ENCODE data around the gene PYY. TPM values are rescaled to one million over a fixed set of nuclear protein-coding genes. Genes with fewer than 3 reads are reported as not detected.

PYY gene
- total RNA-seq, 1 experiment from 2014 or later: not detected

DNA sequence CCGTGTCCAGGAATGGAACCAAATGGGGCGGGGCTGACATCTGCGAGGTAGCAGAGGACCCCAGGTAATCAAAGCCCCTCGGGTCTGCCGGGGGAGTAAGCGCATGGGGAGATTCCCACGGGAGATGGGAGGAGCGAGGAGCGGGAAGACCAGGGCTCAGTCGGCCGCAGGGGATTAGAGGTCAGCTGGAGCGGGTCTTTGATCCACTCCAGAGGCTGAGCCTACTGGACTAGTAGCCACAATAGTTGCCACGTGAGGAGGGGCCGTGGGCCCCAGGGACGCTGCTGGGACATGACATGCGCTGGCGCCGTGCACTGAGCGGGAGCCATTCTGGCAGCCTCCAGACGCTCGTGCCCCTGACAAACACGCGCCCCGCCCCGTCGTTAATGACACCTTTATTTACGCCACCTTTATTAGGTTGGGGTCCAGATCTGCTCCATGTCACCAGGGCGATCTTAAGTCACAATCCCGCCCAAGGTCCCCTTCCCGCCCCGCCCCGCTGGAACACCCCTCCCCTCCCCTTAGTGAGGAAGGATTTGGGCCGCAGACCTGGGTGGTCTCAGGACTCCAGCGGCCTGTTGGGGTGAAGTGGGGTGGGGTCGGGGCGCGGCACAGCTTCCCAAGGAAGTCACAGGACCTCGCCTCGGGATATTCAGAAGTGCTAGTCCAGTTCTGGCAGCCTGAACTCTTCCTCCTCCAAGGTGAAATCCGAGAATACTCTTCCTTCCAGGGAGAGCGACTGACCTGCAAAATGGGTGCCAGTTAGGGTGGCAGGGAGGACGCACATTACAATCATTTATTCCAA, 26.5 kb downstream of the PYY start:
- Histone ChIP-seq H3K4me1 (no peaks in the 10 kb centered on the region), H3K4me3 (no peak overlapping the region), H3K27me3 (peaks cover 31% of the 10 kb centered on the region), H3K27ac (no peak overlapping the region), H3K9me3 (replicated peaks) (no peaks in the 10 kb centered on the region), H3K36me3 (no peaks in the 10 kb centered on the region)
- DNase-seq: no peak

DNA sequence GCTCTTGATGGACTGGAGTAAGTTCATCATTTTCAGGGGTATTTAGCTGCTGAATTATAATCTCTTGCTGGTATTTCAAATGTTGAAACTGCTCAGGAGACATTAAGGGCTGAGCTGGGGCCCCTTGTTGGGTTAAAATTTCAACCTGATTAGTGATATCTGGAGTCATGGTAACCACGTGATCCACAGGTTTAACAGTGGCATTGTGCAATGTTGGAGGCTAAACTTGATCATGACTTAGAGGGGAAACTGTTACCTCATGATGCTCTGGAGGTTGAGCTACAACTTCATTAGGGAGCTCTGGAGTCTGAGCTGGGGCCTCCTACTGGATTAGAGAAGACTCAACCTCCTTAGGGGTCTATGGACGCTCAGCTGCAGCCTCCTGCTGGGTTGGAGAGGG, 29.2 kb downstream of the PYY start:
- DNase-seq: no peak
- Histone ChIP-seq H3K4me3 (no peak overlapping the region), H3K4me1 (no peaks in the 10 kb centered on the region), H3K27ac (no peak overlapping the region), H3K9me3 (replicated peaks) (no peaks in the 10 kb centered on the region), H3K36me3 (no peaks in the 10 kb centered on the region), H3K27me3 (peaks cover 30% of the 10 kb centered on the region)

DNA sequence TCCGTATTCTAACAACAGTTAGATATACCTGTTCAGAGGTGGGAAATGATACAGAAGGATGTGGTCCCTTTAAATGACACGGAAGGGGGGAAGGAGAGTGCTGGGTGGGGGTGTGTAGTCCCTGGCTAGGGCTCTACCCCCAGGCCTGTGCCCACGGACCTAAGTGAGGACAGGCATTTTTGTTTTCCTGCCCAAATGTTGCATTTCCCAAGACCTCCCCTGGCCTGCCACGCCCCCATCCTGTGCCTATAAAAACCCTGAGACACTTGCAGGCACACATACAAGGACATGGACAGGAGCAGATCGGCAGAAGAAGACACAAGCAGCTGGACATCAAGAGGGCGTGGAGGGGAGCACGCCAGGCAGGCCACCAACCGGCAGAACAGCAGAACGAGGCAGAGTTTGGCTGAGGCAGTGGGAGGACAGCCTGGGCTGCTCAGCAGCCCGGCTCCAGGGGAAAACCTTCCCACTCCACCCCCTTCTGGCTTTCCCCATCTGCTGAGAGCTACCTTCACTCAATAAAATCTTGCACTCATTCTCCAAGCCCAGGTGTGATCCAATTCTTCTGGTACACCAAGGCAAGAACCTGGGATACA, 33.1 kb downstream of the PYY start:
- H3K4me3 ChIP-seq: no peak overlapping the region
- no peaks in the 10 kb centered on the region for H3K4me1 ChIP-seq
- H3K27me3 ChIP-seq: 0 out of 2 replicates have a peak, but pooled peaks cover 9% of the 10 kb centered on the region
- no peak for DNase-seq
- no peak overlapping the region for H3K27ac ChIP-seq
- no peaks in the 10 kb centered on the region for H3K36me3 ChIP-seq
- no peaks in the 10 kb centered on the region for H3K9me3 ChIP-seq (replicated peaks)

DNA sequence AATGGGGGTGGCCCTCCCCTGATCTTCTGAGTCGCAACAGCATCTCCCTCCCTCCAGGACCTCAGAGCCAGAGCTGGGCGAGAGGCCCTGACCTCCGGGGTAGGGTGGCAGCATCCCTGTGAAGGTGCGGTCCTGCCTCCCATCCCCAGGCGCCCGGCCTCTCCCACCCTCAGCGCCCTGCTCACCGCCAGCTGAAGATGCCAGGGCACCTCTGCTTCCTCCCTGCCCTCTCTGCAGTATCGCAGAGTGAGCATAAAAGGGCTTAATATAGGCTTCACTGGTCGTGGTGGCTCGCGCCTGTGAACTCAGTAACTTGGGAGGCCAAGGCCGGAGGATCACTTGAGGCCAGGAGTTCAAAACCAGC, 35.7 kb downstream of the PYY start:
- H3K4me3 ChIP-seq: no peak overlapping the region
- DNase-seq: no peak
- no peaks in the 10 kb centered on the region for H3K36me3 ChIP-seq
- H3K9me3 ChIP-seq (replicated peaks): no peaks in the 10 kb centered on the region
- peaks cover 29% of the 10 kb centered on the region for H3K27me3 ChIP-seq
- H3K27ac ChIP-seq: no peak overlapping the region
- no peaks in the 10 kb centered on the region for H3K4me1 ChIP-seq

DNA sequence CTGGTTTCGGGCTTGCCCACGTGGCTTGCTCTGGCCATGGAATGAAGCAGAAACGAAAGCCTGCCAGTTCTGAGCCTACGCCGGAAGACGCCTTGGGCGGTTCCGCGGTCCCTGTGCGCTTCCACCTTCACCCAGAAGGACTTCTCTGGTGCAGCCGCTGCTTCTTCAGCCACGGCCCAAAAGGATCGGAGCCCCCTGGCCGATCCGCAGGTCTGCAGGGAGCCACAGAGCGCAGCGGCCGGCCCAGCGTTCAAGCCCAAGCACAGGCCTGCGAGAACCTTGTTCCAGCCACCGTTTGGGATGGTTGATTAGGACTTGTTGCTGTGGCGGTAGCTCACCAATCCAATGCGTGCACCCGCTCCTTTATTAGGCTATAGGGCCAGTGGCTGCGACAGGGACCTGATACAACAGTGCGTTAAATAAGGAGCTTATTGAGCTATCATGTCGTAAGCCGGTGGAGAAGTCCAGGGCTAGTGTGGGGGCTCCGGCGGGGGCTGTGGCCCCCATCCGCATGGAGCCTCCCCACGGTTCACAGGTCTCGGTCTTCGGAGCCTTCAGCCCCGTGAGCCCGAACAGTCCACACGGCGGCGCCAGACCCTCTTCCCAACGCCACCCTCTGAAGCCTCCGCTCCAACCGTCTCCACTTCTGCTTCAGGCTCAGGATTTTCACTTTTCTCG, 36.3 kb downstream of the PYY start:
- Histone ChIP-seq H3K4me1 (no peaks in the 10 kb centered on the region), H3K27ac (no peak overlapping the region), H3K4me3 (no peak overlapping the region), H3K36me3 (no peaks in the 10 kb centered on the region), H3K27me3 (peaks cover 32% of the 10 kb centered on the region), H3K9me3 (replicated peaks) (no peaks in the 10 kb centered on the region)
- DNase-seq: no peak

DNA sequence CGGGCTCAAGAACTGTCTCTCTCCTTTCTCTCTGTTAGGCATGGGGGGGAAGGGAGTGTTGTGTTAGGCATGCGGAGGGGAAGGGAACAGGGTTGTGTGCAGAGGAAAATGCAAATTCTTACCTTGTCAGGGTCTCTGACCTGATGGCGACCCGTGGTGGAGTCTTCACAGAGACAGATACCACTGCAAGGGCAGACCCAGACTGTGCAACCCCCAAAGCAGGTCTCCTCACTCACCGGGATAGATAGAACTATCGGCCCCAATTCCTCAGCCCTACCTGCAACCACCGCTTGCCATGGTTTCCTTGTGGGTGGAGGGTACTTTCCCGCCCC, 36.8 kb downstream of the PYY start:
- H3K4me1 ChIP-seq: no peaks in the 10 kb centered on the region
- no peak for DNase-seq
- no peaks in the 10 kb centered on the region for H3K36me3 ChIP-seq
- H3K27me3 ChIP-seq: peaks cover 32% of the 10 kb centered on the region
- no peak overlapping the region for H3K4me3 ChIP-seq
- H3K9me3 ChIP-seq (replicated peaks): no peaks in the 10 kb centered on the region
- no peak overlapping the region for H3K27ac ChIP-seq

DNA sequence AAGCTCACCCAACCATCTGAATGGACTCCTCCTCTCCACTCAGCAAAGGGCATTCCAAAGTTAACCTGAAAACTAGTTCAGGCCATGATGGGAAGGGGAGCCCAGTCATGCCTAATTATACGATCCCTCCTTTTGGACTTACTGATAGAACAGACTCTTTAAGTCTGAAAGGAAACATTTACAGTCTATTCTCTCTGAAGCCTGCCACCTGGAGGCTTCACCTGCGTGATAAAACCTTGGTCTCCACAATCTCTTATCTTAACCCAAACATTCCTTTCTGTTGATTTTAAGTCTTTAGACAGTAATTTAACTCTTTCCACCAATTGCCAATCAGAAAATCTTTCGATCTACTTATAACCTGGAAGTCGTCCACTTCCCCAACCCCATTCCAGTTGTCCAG, 37.4 kb downstream of the PYY start:
- peaks cover 32% of the 10 kb centered on the region for H3K27me3 ChIP-seq
- DNase-seq: no peak
- no peaks in the 10 kb centered on the region for H3K36me3 ChIP-seq
- no peak overlapping the region for H3K4me3 ChIP-seq
- no peak overlapping the region for H3K27ac ChIP-seq
- no peaks in the 10 kb centered on the region for H3K9me3 ChIP-seq (replicated peaks)
- no peaks in the 10 kb centered on the region for H3K4me1 ChIP-seq

DNA sequence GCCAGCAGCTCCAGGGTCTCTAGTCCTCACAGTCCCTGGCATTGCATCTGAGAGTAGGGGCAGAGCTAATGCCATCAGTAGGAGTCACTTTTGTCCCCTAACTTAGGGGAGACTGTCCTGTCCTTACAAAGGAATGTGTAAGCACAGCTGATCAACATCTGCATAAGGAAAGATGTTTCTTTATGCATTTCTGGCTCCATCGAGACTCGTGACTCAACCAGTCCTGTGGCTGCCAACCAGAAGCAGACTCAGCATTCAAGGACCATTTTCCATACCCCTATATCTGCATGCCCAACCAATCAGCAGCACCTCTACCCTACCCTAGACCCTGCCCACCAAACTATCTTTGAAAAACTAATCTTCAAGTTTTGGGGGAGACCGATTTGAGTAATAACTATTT, 38.2 kb downstream of the PYY start:
- Histone ChIP-seq H3K4me3 (no peak overlapping the region), H3K27ac (no peak overlapping the region), H3K36me3 (no peaks in the 10 kb centered on the region), H3K27me3 (peaks cover 29% of the 10 kb centered on the region), H3K4me1 (no peaks in the 10 kb centered on the region), H3K9me3 (replicated peaks) (no peaks in the 10 kb centered on the region)
- no peak for DNase-seq

DNA sequence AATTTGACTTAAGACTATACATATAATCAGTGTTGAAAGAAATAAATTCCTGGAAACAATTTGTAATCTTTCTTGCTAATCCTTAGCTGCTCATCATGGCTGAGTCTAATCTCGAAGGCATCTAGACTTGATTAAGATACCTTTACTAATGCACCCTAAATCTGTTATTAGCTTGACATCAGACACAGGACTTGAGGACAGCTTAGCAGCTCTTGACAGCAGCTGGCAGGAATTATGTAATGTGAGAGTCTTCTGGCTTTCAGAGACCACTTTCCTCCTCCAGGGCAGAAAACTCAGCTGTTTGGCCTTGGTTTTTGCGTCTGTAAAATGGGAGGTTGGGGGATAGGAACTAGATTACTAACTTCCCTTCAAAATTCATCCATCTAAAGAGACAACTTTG, 39.3 kb downstream of the PYY start:
- no peak for DNase-seq
- no peaks in the 10 kb centered on the region for H3K4me1 ChIP-seq

DNA sequence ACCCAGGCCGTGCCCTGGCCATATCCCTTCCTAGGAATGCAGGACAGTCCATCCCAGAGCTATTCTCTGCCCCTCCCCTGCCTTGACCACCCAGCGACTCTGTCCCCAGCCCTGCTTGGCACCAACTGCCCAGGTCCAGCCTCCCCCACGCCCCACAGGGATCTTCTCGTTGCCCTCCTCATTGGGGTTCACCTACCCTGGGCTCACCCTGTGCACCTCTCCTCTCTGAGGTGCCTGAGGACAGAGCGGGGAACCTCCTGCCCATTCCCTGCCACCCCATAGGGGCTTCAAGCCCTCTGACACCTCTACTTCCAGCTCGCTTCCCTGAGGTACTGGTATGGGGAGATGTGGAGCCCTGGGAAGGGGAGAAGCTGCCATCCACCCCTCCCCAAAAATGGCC, 40.2 kb downstream of the PYY start:
- H3K9me3 ChIP-seq (replicated peaks): no peaks in the 10 kb centered on the region
- DNase-seq: no peak
- H3K4me1 ChIP-seq: no peaks in the 10 kb centered on the region
- H3K27me3 ChIP-seq: peaks cover 28% of the 10 kb centered on the region
- H3K4me3 ChIP-seq: no peak overlapping the region
- H3K27ac ChIP-seq: no peak overlapping the region
- no peaks in the 10 kb centered on the region for H3K36me3 ChIP-seq

More for the DNA sequence above, 39.3 kb downstream of the PYY start:
- H3K36me3 ChIP-seq: no peaks in the 10 kb centered on the region
- H3K27ac ChIP-seq: no peak overlapping the region
- no peaks in the 10 kb centered on the region for H3K9me3 ChIP-seq (replicated peaks)
- H3K4me3 ChIP-seq: no peak overlapping the region
- peaks cover 27% of the 10 kb centered on the region for H3K27me3 ChIP-seq

DNA sequence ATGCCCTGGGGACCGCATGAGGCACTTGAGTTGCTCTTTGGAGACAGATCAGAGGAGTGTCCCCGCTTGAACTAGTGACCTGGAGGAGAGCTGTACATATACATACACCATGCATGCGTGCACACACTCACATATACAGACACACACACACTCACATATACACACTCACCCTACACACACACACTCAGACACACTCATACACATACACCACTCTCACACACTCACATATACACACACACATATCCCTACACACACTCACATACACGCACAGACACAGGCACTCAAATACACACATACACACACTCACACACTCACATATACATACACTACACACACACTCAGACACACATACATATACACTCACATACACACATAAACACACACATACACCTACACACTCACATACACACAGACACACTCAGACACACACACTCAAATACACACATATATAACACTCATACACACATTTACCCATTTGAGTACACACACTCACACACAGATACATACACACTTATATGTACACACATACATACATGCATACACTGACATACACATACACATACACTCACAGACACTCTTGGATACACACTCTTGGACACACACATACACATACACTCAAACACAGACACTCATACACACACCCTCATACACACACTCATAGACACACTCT, 41.0 kb downstream of the PYY start:
- no peaks in the 10 kb centered on the region for H3K4me1 ChIP-seq
- no peaks in the 10 kb centered on the region for H3K36me3 ChIP-seq
- H3K27me3 ChIP-seq: peaks cover 33% of the 10 kb centered on the region
- no peak for DNase-seq
- no peak overlapping the region for H3K27ac ChIP-seq
- no peak overlapping the region for H3K4me3 ChIP-seq
- no peaks in the 10 kb centered on the region for H3K9me3 ChIP-seq (replicated peaks)

DNA sequence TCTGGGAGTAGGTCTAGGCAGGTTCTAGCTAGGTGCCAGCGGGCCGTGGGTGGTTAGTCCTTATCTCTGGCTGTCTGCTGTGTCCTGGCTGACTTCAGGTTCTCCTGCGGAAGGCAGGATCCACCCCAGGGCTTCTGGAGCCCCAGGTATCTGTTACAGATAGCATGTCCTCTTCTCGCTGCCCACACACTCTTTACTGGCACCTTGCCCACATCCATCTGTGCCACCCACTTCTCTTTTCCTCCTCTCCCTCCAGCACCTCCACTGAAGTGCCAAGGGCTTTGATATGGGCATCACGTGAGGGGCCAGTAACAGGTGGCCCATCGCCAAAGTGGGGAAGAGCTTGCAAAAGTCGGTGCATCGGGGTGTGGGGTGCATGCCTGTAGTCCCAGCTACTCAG, 41.8 kb downstream of the PYY start:
- H3K9me3 ChIP-seq (replicated peaks): no peaks in the 10 kb centered on the region
- H3K4me1 ChIP-seq: no peaks in the 10 kb centered on the region
- no peaks in the 10 kb centered on the region for H3K36me3 ChIP-seq
- H3K4me3 ChIP-seq: no peak overlapping the region
- no peak for DNase-seq
- H3K27ac ChIP-seq: no peak overlapping the region
- H3K27me3 ChIP-seq: peaks cover 33% of the 10 kb centered on the region

DNA sequence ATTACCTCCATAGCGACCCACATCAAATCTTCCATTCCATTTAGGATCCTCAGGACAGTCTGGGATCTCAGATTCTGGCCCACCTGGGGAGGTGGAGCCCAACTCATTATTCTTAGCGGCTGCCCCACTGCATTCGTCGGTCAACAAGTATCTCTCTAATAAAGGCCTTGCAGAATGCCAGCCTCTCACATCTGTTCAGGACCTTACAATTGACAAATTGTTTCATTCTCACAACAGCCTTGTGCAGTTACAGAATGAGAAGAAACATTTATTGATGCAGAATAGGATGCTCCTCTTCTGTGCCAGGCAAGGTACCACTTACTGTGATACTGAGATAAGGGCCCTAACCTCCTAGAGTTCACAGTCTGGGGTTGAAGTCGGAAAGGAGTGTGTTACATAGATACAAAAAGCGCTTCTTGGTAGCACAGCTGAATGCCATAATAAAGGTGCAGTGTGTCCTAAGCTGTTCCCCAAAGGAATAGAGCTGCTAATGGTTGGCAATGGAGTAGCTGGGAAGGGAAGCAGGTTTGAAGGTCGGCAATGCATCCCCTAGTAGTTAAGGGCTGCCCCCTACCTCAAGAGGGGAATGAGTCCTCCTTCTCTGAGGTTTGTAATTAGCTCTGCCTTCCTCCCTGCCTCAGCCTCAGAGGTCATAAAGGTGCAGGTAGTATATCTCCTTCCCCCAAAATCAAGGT, 44.1 kb downstream of the PYY start:
- no peaks in the 10 kb centered on the region for H3K36me3 ChIP-seq
- H3K27ac ChIP-seq: no peak overlapping the region
- DNase-seq: no peak
- H3K4me1 ChIP-seq: peaks cover 10% of the 10 kb centered on the region
- no peak overlapping the region for H3K4me3 ChIP-seq
- H3K27me3 ChIP-seq: peaks cover 26% of the 10 kb centered on the region
- H3K9me3 ChIP-seq (replicated peaks): no peaks in the 10 kb centered on the region

DNA sequence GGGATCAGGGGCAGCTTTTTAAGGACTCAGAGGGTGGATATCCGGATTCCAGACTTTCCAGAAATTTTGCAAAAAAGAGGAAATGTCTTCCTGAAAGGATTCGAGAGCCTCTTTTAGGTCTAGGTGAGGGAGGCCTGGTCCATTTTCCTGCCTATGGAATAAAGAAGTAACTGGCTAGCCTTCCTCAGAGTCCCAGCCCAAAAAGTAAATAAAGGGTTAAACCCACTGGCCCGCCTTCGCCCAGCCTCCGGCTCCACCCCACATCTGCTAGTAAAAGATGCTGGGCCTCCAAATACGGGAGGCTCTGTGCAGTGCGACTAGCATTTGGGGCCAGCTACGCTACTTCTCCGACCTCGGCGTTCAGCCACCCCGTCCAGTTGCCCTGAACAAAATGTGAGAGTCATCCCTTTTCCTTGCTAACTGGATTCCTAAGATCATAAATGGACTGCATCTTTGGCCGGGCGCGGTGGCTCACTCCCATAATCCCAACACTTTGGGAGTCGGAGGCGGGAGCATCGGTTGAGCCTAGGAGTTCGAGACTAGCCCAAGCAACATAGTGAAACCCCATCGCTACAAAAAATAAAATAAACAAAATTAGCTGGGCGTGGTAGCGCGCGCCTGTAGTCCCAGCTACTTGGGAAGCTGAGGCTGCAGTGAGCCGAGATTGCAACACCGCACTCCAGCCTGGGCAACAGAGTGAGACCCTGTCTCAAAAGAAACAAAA, 45.6 kb downstream of the PYY start:
- peak overlapping the region; percentile 55 for H3K4me3 ChIP-seq
- DNase-seq: peak; percentile 81 to 86

More for the DNA sequence above, 45.6 kb downstream of the PYY start:
- Histone ChIP-seq H3K27me3 (peaks cover 14% of the 10 kb centered on the region), H3K27ac (no peak overlapping the region), H3K36me3 (no peaks in the 10 kb centered on the region), H3K4me1 (peaks cover 10% of the 10 kb centered on the region), H3K9me3 (replicated peaks) (no peaks in the 10 kb centered on the region)

Measured in SJCRH30 (cell line).